ENCODE data around the gene OPA1. TPM values are rescaled to one million over a fixed set of nuclear protein-coding genes. Genes with fewer than 3 reads are reported as not detected.
A peak's percentile ranks its signal among the peaks of the same experiment; 100 is the strongest.

The OPA1 gene
- total and polyA plus RNA-seq, 2 of the 8 experiments (the other 6 are each of a cell fraction or from before 2014, with no cell fraction given), result 20.3 to 109 TPM

GRCh38 chr3:193734737-193735366 lies 141.8 kb downstream of the OPA1 start:
- no peak overlapping the region for H2AFZ ChIP-seq (ENCODE audit: low read length)
- no peaks in the 10 kb centered on the region for H4K20me1 ChIP-seq (replicated peaks in 1 of 2; ENCODE audit: control insufficient read depth in 1 of 2, insufficient read depth in 2 of 2, low read length in 2 of 2)
- H3K18ac ChIP-seq (ENCODE audit: extremely low read depth, low read length), result no peak overlapping the region
- POLR2A ChIA-PET (ENCODE audit: partially characterized antibody), result no interaction called here
- H4K5ac ChIP-seq (ENCODE audit: insufficient read length, low read depth, low read length), result no peak overlapping the region
- TF ChIP-seq POLR2A (IDR thresholded peaks at IDR 0.05; ENCODE audit: control extremely low read depth in 1 of 2, low read depth in 2 of 2, low read length in 2 of 2) (no peak), RAD21 (IDR thresholded peaks at IDR 0.05 in 1 of 2, conservative IDR thresholded peaks at IDR 0.05 in 1 of 2; ENCODE audit: low read depth in 2 of 2, low read length in 2 of 2) (no peak), SRF (IDR thresholded peaks at IDR 0.05; ENCODE audit: low read depth, low read length) (no peak), EP300 (IDR thresholded peaks at IDR 0.05; ENCODE audit: borderline replicate concordance in 1 of 2, low read depth in 2 of 2, low read length in 2 of 2) (no peak), FOSL1 (IDR thresholded peaks at IDR 0.05; ENCODE audit: insufficient read depth, low read depth, low read length) (no peak), CEBPB (IDR thresholded peaks at IDR 0.05; ENCODE audit: low read depth, low read length) (no peak), GTF2F1 (IDR thresholded peaks at IDR 0.05; ENCODE audit: borderline replicate concordance, low read depth, low read length) (no peak), KDM5A (IDR thresholded peaks at IDR 0.05; ENCODE audit: low read length) (no peak), TAF1 (IDR thresholded peaks at IDR 0.05; ENCODE audit: low read depth, low read length) (no peak), SP2 (IDR thresholded peaks at IDR 0.05; ENCODE audit: low read length) (no peak)
- peaks cover 3% of the 10 kb centered on the region; the same call in 1 of the 2 replicates for H3K23me2 ChIP-seq (ENCODE audit: low read depth, low read length)
- no peak overlapping the region for H4K91ac ChIP-seq (replicated peaks; ENCODE audit: insufficient read length, low read length)
- CTCF ChIA-PET (ENCODE audit: partially characterized antibody), result no interaction called here
- no peak overlapping the region for H2BK120ac ChIP-seq (replicated peaks; ENCODE audit: low read depth, low read length)
- H2BK20ac ChIP-seq (ENCODE audit: low read length), result no peak overlapping the region
- no peak overlapping the region for H3K27ac ChIP-seq (ENCODE audit: low read depth, low read length)
- DNase-seq (ENCODE audit: low read depth in 1 of 2, low spot score in 2 of 2) (no peak), FAIRE-seq (no peak)
- no peaks in the 10 kb centered on the region for H3K79me2 ChIP-seq (ENCODE audit: control insufficient read depth in 1 of 2, insufficient read depth in 2 of 2, low read length in 2 of 2)
- no peak overlapping the region for H3K23ac ChIP-seq (ENCODE audit: insufficient read length)
- no peak overlapping the region for H3K56ac ChIP-seq (replicated peaks; ENCODE audit: insufficient read length, low read depth, low read length)
- no peak overlapping the region for H3K9ac ChIP-seq (replicated peaks in 1 of 4; ENCODE audit: extremely low read depth in 1 of 4, low read depth in 3 of 4, low read length in 3 of 4)
- no peak overlapping the region for H2BK12ac ChIP-seq (ENCODE audit: low read depth, low read length)
- WGBS, 2 experiments (ENCODE audit: extremely low coverage in 1 of 2, insufficient coverage in 1 of 2, insufficient read length in 1 of 2, insufficient replicate concordance in 2 of 2, low coverage in 1 of 2, low lambda C conversion rate in 2 of 2, missing lambda C conversion rate in 1 of 2), result 89% methylated on average over 15 of the region's 15 CpGs; no CpG with 5 or more reads in 1 of the 2 experiments
- no peak overlapping the region for H3K4ac ChIP-seq (replicated peaks; ENCODE audit: insufficient read length, low read depth, low read length)
- no peak overlapping the region for H2BK5ac ChIP-seq (ENCODE audit: low read depth, low read length)
- no peaks in the 10 kb centered on the region for H3K36me3 ChIP-seq (ENCODE audit: control insufficient read depth in 2 of 4, insufficient read depth in 4 of 4, low read length in 3 of 4)
- H3K79me1 ChIP-seq (ENCODE audit: low read depth, low read length), result no peaks in the 10 kb centered on the region
- H3K4me2 ChIP-seq (ENCODE audit: insufficient read depth in 1 of 2, low read depth in 2 of 2, low read length in 2 of 2), result no peak overlapping the region
- H3K9me3 ChIP-seq (ENCODE audit: insufficient read depth in 2 of 2, low read depth in 1 of 2, low read length in 1 of 2), result no peaks in the 10 kb centered on the region
- no peaks in the 10 kb centered on the region; a peak in 2 of 7 replicates for H3K27me3 ChIP-seq (replicated peaks in 1 of 4; ENCODE audit: control insufficient read depth in 3 of 4, extremely low read depth in 1 of 4, insufficient read depth in 3 of 4, low read length in 3 of 4)
- H3K4me3 ChIP-seq (ENCODE audit: extremely low read depth in 1 of 4, insufficient read depth in 2 of 4, low read depth in 3 of 4, low read length in 4 of 4), result no peak overlapping the region
- H2BK15ac ChIP-seq (ENCODE audit: low read length), result no peak overlapping the region
- H3K4me1 ChIP-seq (replicated peaks in 1 of 4; ENCODE audit: control insufficient read depth in 3 of 4, insufficient read depth in 4 of 4, low read length in 3 of 4), result peaks cover 2 to 15% (median 8%) of the 10 kb centered on the region in 4 experiments; a peak in 6 of 7 replicates
- H2AK5ac ChIP-seq (ENCODE audit: low read depth, low read length), result no peak overlapping the region
- H4K8ac ChIP-seq (ENCODE audit: extremely low read depth, insufficient read depth, low read length), result 0 out of 2 replicates have a peak overlapping the region, but pooled peaks have one; percentile 18
- H3K14ac ChIP-seq (ENCODE audit: insufficient read length), result no peak overlapping the region

Measured in H1 (cell line).